Lower leg skin (tissue), 3 donors: ENCODE data around the gene SPDYC.

Source experiments
- POLR2A ChIP-seq, 2 donors: fragments of 450-650 bp; IDR thresholded peaks; one replicate each; pipeline ENCODE4 v1.6.1; 2016 to 2017; ENCODE audit warnings: antibody characterized with exemption in 2 of 2, mild to moderate bottlenecking in 1 of 2, moderate library complexity in 1 of 2
- TF ChIP-seq, protein P1 (sequence below), 3 donors: fragments of 450-650 bp; IDR thresholded peaks; one replicate each; pipeline ENCODE4 v1.5.1; 2016; ENCODE audit warnings: antibody characterized with exemption in 3 of 3, mild to moderate bottlenecking in 3 of 3, moderate library complexity in 2 of 3

DNA sequence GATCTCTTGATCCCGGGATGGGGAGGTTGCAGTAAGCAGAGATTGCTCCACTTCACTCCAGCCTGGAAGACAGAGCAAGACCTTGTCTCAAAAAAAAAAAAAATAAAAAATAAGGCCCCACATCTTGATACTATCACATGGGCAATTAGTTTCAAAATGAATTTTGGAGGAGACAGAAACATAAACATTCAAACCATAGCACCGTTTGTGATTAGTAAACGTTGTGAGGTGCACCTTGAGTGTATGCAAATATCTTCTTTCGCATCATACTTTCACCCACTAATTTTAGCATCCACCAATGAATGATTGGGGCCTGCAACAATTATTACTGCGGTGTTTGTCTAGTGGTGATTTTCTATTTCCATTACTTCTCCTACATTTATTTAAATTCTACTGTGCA is 11.0 kb upstream of the SPDYC start:
- TF ChIP-seq, protein P1, sequence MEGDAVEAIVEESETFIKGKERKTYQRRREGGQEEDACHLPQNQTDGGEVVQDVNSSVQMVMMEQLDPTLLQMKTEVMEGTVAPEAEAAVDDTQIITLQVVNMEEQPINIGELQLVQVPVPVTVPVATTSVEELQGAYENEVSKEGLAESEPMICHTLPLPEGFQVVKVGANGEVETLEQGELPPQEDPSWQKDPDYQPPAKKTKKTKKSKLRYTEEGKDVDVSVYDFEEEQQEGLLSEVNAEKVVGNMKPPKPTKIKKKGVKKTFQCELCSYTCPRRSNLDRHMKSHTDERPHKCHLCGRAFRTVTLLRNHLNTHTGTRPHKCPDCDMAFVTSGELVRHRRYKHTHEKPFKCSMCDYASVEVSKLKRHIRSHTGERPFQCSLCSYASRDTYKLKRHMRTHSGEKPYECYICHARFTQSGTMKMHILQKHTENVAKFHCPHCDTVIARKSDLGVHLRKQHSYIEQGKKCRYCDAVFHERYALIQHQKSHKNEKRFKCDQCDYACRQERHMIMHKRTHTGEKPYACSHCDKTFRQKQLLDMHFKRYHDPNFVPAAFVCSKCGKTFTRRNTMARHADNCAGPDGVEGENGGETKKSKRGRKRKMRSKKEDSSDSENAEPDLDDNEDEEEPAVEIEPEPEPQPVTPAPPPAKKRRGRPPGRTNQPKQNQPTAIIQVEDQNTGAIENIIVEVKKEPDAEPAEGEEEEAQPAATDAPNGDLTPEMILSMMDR (IDR thresholded peaks at IDR 0.05): no peak
- no peak for TF ChIP-seq POLR2A (IDR thresholded peaks at IDR 0.05)
